GM12878 (cell line): ENCODE data around the gene AK8.

Source experiments
- ATF7 ChIP-seq: fragments of 450-650 bp; IDR thresholded peaks from 2 replicates; pipeline ENCODE4 v1.6.1; 2016; ENCODE audit warnings: low read depth, mild to moderate bottlenecking
- BHLHE40 ChIP-seq, 2 experiments: fragments of 450-650 bp in 1 of 2; IDR thresholded peaks; 2 replicates each; pipeline ENCODE4 v1.6.1; 2011 to 2017; ENCODE audit warnings: low read depth in 2 of 2, borderline replicate concordance in 1 of 2, improper control_type of control experiment in 1 of 2, low read length in 1 of 2, mild to moderate bottlenecking in 1 of 2
- CHD2 ChIP-seq: IDR thresholded peaks from 2 replicates; pipeline ENCODE4 v1.6.1; 2011; ENCODE audit warnings: low read depth, low read length, improper control_type of control experiment, borderline replicate concordance
- EZH2 ChIP-seq: IDR thresholded peaks from 2 replicates; pipeline ENCODE4 v1.6.1; 2012; ENCODE audit warnings: low read depth, mild to moderate bottlenecking, control low read depth, inconsistent platforms, low read length, borderline replicate concordance; ENCODE audit not compliant: control insufficient read depth
- LARP7 ChIP-seq: fragments of 450-650 bp; IDR thresholded peaks from 2 replicates; pipeline ENCODE4 v1.6.1; 2017; ENCODE audit warnings: mild to moderate bottlenecking
- MYC ChIP-seq: IDR thresholded peaks from 2 replicates; pipeline ENCODE4 v1.6.1; 2011; ENCODE audit warnings: mild to moderate bottlenecking, low read length, moderate library complexity, inconsistent platforms; ENCODE audit not compliant: insufficient read depth, insufficient replicate concordance, insufficient read length, severe bottlenecking
- NR2F1 ChIP-seq: fragments of 450-650 bp; conservative IDR thresholded peaks from 2 replicates; pipeline ENCODE4 v1.6.1; 2017; ENCODE audit warnings: mild to moderate bottlenecking
- RAD21 ChIP-seq: IDR thresholded peaks from 2 replicates; pipeline ENCODE4 v1.6.1; 2011; ENCODE audit warnings: mild to moderate bottlenecking, low read depth, low read length, moderate library complexity; ENCODE audit not compliant: insufficient read depth
- SIX5 ChIP-seq: IDR thresholded peaks from 2 replicates; pipeline ENCODE4 v1.6.1; 2011; ENCODE audit warnings: mild to moderate bottlenecking, low read depth, low read length, moderate library complexity; ENCODE audit not compliant: severe bottlenecking
- TCF7 ChIP-seq: IDR thresholded peaks from 2 replicates; pipeline ENCODE4 v1.6.1; 2014; ENCODE audit warnings: antibody characterized with exemption, borderline replicate concordance
- ZBTB4 ChIP-seq: fragments of 450-650 bp; formaldehyde crosslinking; IDR thresholded peaks from 2 replicates; pipeline ENCODE4 v1.4.0; 2022; ENCODE audit warnings: mild to moderate bottlenecking, moderate library complexity
- ZNF384 ChIP-seq: IDR thresholded peaks from 2 replicates; pipeline ENCODE4 v1.6.1; 2012; ENCODE audit warnings: low read depth, mild to moderate bottlenecking, low read length, improper control_type of control experiment, borderline replicate concordance
- TF ChIP-seq, protein P1 (sequence below), 3 experiments: IDR thresholded peaks in 2 of 3; conservative IDR thresholded peaks in 1 of 3; 2 replicates each; pipeline ENCODE4 v1.5.1; 2011; ENCODE audit warnings: low read depth in 3 of 3, low read length in 3 of 3, mild to moderate bottlenecking in 3 of 3, control low read depth in 2 of 3, moderate library complexity in 2 of 3, inconsistent platforms in 1 of 3, mixed read lengths in 1 of 3; ENCODE audit not compliant: control insufficient read depth in 2 of 3, insufficient read depth in 1 of 3; ENCODE audit errors: extremely low read depth in 1 of 3

DNA sequence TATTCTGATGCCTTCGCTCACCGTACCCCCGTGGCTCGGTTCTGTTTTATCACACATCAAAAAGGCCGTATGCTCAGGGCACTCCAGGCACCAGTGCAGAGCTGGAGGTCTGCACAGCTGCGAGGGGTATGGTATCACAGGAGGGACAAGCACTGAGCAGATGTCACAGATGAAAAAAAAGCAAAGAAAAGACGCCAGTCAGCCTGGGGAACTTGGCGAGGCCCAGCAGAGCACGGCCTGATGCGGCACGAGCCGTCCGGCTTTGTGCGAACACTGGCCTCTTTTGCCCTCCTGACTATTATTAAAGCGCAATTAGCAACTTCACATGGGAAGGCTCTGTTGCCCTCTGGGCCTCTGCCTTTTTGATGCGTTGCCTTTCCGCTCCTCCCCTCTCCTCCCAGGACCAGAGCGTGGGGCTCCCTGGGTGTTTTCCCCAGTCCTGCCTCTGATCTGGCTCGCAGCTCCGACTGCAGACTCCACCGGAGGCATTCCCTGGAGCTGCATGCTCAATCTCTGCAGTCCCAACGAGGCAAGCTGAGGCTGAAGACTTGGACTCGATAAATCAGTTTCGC, 44.4 kb downstream of the AK8 start:
- TF ChIP-seq RAD21 (no peak), MYC (no peak), LARP7 (no peak), EZH2 (no peak), BHLHE40 (IDR thresholded peaks at IDR 0.05; ENCODE audit: borderline replicate concordance in 1 of 2, low read depth in 2 of 2, low read length in 1 of 2) (no peak), TCF7 (no peak), NR2F1 (no peak), ATF7 (no peak), SIX5 (no peak), ZBTB4 (CRISPR knock-in tag) (no peak), CHD2 (no peak), ZNF384 (no peak)
- TF ChIP-seq, protein P1, sequence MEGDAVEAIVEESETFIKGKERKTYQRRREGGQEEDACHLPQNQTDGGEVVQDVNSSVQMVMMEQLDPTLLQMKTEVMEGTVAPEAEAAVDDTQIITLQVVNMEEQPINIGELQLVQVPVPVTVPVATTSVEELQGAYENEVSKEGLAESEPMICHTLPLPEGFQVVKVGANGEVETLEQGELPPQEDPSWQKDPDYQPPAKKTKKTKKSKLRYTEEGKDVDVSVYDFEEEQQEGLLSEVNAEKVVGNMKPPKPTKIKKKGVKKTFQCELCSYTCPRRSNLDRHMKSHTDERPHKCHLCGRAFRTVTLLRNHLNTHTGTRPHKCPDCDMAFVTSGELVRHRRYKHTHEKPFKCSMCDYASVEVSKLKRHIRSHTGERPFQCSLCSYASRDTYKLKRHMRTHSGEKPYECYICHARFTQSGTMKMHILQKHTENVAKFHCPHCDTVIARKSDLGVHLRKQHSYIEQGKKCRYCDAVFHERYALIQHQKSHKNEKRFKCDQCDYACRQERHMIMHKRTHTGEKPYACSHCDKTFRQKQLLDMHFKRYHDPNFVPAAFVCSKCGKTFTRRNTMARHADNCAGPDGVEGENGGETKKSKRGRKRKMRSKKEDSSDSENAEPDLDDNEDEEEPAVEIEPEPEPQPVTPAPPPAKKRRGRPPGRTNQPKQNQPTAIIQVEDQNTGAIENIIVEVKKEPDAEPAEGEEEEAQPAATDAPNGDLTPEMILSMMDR (IDR thresholded peaks at IDR 0.05 in 2 of 3, conservative IDR thresholded peaks at IDR 0.05 in 1 of 3; ENCODE audit: control insufficient read depth in 2 of 3, extremely low read depth in 1 of 3, insufficient read depth in 1 of 3, low read depth in 3 of 3, low read length in 3 of 3): no peak
